PC-3 (cell line): Measurements from ENCODE around the gene TNFRSF9. TPM values are rescaled to one million over a fixed set of nuclear protein-coding genes. Genes with fewer than 3 reads are reported as not detected.

Experiments used
- ATAC-seq: fragments of 200-7000 bp; cut with Tn5 transposase; 2 replicates; pipeline ENCODE4 v1.9.1; 2020; ENCODE audit warnings: mild to moderate bottlenecking, moderate library complexity
- BruUV-seq: library from RNA; stranded (reverse); fragments of 400-500 nt; replicated peaks from 2 replicates; lab custom pipeline; 2021; lab: Mats Ljungman, UMichigan
- CTCF ChIA-PET: fragments of 300-600 bp; sonication (Branson Sonifier 250); formaldehyde crosslinking; loops from one replicate; lab custom pipeline; 2022; ENCODE audit warnings: antibody characterized with exemption; lab: Charles Lee
- POLR2A ChIA-PET: fragments of 300-600 bp; sonication (Branson Sonifier 250); formaldehyde crosslinking; loops from one replicate; lab custom pipeline; 2022; ENCODE audit warnings: antibody characterized with exemption; ENCODE audit not compliant: unreplicated experiment; lab: Charles Lee
- DNase-seq: peaks from one replicate; pipeline ENCODE4 v3.0.0-alpha.2; 2015
- H2AFZ ChIP-seq: fragments of 300-600 bp; sonication (generic); 2 replicates; pipeline ENCODE4 v1.6.0; 2016; ENCODE audit warnings: antibody characterized with exemption, low read length
- H3F3A ChIP-seq: fragments of 300-600 bp; sonication (generic); one replicate; pipeline ENCODE4 v1.6.0; 2017; ENCODE audit warnings: antibody characterized with exemption, low read length, control low read depth, mild to moderate bottlenecking; ENCODE audit not compliant: unreplicated experiment
- H3K27ac ChIP-seq: fragments of 300-600 bp; sonication (generic); 2 replicates; pipeline ENCODE4 v1.5.1; 2016; ENCODE audit warnings: mild to moderate bottlenecking, low read length
- H3K27me3 ChIP-seq: fragments of 300-600 bp; sonication (generic); 2 replicates; pipeline ENCODE4 v1.6.1; 2016; ENCODE audit warnings: low read length, mixed read lengths
- H3K36me3 ChIP-seq: fragments of 300-600 bp; sonication (generic); 2 replicates; pipeline ENCODE4 v1.6.1; 2016; ENCODE audit warnings: low read depth, mixed run types, low read length, mixed read lengths
- H3K4me1 ChIP-seq: fragments of 300-600 bp; sonication (generic); 2 replicates; pipeline ENCODE4 v1.5.1; 2016; ENCODE audit warnings: low read length; ENCODE audit not compliant: insufficient read depth
- H3K4me2 ChIP-seq: fragments of 300-600 bp; sonication (generic); 2 replicates; pipeline ENCODE4 v1.6.0; 2016; ENCODE audit warnings: low read length
- H3K4me3 ChIP-seq: fragments of 300-600 bp; sonication (generic); 2 replicates; pipeline ENCODE4 v1.5.1; 2016; ENCODE audit warnings: mild to moderate bottlenecking, low read length, mixed read lengths
- H3K79me2 ChIP-seq: fragments of 300-600 bp; sonication (generic); 2 replicates; pipeline ENCODE4 v1.6.1; 2017; ENCODE audit warnings: low read length, mixed read lengths
- H3K9ac ChIP-seq: fragments of 300-600 bp; sonication (generic); 2 replicates; pipeline ENCODE4 v1.6.0; 2016; ENCODE audit warnings: mild to moderate bottlenecking, low read length
- H3K9me2 ChIP-seq: fragments of 300-600 bp; sonication (generic); replicated peaks from 2 replicates; pipeline ENCODE4 v1.6.1; 2016; ENCODE audit warnings: mixed run types, low read length, mixed read lengths
- H3K9me3 ChIP-seq: fragments of 300-600 bp; sonication (generic); 2 replicates; pipeline ENCODE4 v1.6.1; 2016; ENCODE audit warnings: low read length, mixed read lengths
- H4K20me1 ChIP-seq: fragments of 300-600 bp; sonication (generic); 2 replicates; pipeline ENCODE4 v1.6.1; 2016; ENCODE audit warnings: low read length, mixed read lengths
- EZH2 ChIP-seq: fragments of 300-600 bp; sonication (generic); IDR thresholded peaks from one replicate; pipeline ENCODE4 v1.6.1; 2017; ENCODE audit warnings: antibody characterized with exemption, mild to moderate bottlenecking, low read length; ENCODE audit not compliant: unreplicated experiment
- EZH2phosphoT487 ChIP-seq: fragments of 300-600 bp; sonication (generic); IDR thresholded peaks from 2 replicates; pipeline ENCODE4 v1.6.1; 2018; ENCODE audit warnings: mild to moderate bottlenecking, antibody characterized with exemption, low read length, borderline replicate concordance
- intact Hi-C: fragments of 100-400 bp; cut with micrococcal nuclease; formaldehyde crosslinking; loops from 2 replicates; pipeline ENCODE4 v1.9.0; 2023
- total RNA-seq: library from RNA; depleted of rRNA; stranded (reverse); fragments of >200 nt; gene quantifications from 2 replicates; pipeline ENCODE4 v1.2.3, GENCODE V29; 2014
- TF ChIP-seq, protein P1 (sequence below): fragments of 300-600 bp; sonication (generic); conservative IDR thresholded peaks from 2 replicates; pipeline ENCODE4 v1.5.1; 2017; ENCODE audit warnings: antibody characterized with exemption, low read depth, mild to moderate bottlenecking, low read length

TNFRSF9 gene
- total RNA-seq, 1 experiment from 2014 or later, result 0.04 TPM

DNA sequence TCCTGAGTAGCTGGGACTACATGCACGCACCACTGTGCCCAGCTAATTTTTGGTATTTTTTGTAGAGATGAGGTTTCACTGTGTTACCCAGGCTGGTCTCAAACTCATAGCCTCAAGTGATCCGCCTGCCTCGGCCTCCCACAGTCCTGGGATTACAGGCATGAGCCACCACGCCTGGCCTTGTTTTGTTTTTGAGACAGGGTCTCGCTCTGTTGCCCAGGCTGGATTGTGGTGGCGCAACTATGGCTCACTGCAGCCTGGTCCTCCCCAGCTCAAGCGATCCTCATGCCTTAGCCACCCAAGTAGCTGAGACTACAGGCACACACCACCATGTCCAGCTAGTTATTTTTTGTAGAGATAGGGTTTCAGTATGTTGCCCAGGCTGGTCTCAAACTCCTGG lies 46.9 kb upstream of the TNFRSF9 start:
- H3F3A ChIP-seq, result no peaks in the 10 kb centered on the region
- peaks cover 5% of the 10 kb centered on the region; the same call in 1 of the 2 replicates for H3K79me2 ChIP-seq
- no TSS peak for BruUV-seq
- ChIA-PET CTCF (no interaction called here), POLR2A (no interaction called here)
- no peak overlapping the region for H3K4me3 ChIP-seq
- no peak for ATAC-seq
- TF ChIP-seq EZH2phosphoT487, result no peak
- TF ChIP-seq, protein P1, sequence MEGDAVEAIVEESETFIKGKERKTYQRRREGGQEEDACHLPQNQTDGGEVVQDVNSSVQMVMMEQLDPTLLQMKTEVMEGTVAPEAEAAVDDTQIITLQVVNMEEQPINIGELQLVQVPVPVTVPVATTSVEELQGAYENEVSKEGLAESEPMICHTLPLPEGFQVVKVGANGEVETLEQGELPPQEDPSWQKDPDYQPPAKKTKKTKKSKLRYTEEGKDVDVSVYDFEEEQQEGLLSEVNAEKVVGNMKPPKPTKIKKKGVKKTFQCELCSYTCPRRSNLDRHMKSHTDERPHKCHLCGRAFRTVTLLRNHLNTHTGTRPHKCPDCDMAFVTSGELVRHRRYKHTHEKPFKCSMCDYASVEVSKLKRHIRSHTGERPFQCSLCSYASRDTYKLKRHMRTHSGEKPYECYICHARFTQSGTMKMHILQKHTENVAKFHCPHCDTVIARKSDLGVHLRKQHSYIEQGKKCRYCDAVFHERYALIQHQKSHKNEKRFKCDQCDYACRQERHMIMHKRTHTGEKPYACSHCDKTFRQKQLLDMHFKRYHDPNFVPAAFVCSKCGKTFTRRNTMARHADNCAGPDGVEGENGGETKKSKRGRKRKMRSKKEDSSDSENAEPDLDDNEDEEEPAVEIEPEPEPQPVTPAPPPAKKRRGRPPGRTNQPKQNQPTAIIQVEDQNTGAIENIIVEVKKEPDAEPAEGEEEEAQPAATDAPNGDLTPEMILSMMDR, result no peak
- no peak overlapping the region for H3K4me2 ChIP-seq
- intact Hi-C loops, result no loop called here
- H2AFZ ChIP-seq, result no peak overlapping the region
- H3K27ac ChIP-seq, result no peak overlapping the region
- H3K4me1 ChIP-seq, result peaks cover 1% of the 10 kb centered on the region; the same call in 1 of the 2 replicates
- no peaks in the 10 kb centered on the region for H3K9me2 ChIP-seq
- peaks cover 49% of the 10 kb centered on the region for H3K36me3 ChIP-seq
- H4K20me1 ChIP-seq, result no peaks in the 10 kb centered on the region
- no peaks in the 10 kb centered on the region for H3K9me3 ChIP-seq
- no peaks in the 10 kb centered on the region for H3K27me3 ChIP-seq
- H3K9ac ChIP-seq, result no peak overlapping the region
- no peak for DNase-seq

GRCh38 chr1:7985851-7986612 lies 45.4 kb upstream of the TNFRSF9 start:
- ATAC-seq (no peak), DNase-seq (no peak)
- no peaks in the 10 kb centered on the region for H3K27me3 ChIP-seq
- H3K9ac ChIP-seq, result no peak overlapping the region
- no peaks in the 10 kb centered on the region for H3F3A ChIP-seq
- intact Hi-C loops, result no loop called here
- BruUV-seq, result no TSS peak
- peaks cover 3% of the 10 kb centered on the region; the same call in 1 of the 2 replicates for H3K4me1 ChIP-seq
- no peaks in the 10 kb centered on the region for H4K20me1 ChIP-seq
- no peaks in the 10 kb centered on the region for H3K9me2 ChIP-seq
- no peak overlapping the region for H2AFZ ChIP-seq
- CTCF ChIA-PET, result no interaction called here
- TF ChIP-seq EZH2phosphoT487 (no peak), EZH2 (no peak)
- TF ChIP-seq, protein P1, result no peak
- H3K9me3 ChIP-seq, result no peaks in the 10 kb centered on the region
- H3K36me3 ChIP-seq, result peaks cover 50% of the 10 kb centered on the region
- no peak overlapping the region for H3K27ac ChIP-seq
- H3K79me2 ChIP-seq, result peaks cover 7% of the 10 kb centered on the region; the same call in 1 of the 2 replicates
- H3K4me3 ChIP-seq, result no peak overlapping the region
- POLR2A ChIA-PET, result no interaction called here
- no peak overlapping the region for H3K4me2 ChIP-seq

DNA sequence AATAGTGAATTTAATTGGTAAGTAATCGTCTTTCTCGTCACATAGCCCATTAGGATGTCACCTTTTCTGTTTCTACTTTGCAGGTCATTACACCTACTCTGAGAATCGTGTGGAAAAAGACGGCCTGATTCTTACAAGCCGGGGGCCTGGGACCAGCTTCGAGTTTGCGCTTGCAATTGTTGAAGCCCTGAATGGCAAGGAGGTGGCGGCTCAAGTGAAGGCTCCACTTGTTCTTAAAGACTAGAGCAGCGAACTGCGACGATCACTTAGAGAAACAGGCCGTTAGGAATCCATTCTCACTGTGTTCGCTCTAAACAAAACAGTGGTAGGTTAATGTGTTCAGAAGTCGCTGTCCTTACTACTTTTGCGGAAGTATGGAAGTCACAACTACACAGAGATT lies 44.2 kb upstream of the TNFRSF9 start:
- intact Hi-C loops, result no loop called here
- Histone ChIP-seq H3K27ac (no peak overlapping the region), H4K20me1 (no peaks in the 10 kb centered on the region), H2AFZ (no peak overlapping the region), H3K79me2 (peaks cover 7% of the 10 kb centered on the region; the same call in 1 of the 2 replicates), H3K4me1 (peaks cover 3% of the 10 kb centered on the region; the same call in 1 of the 2 replicates), H3F3A (no peaks in the 10 kb centered on the region), H3K9me3 (no peaks in the 10 kb centered on the region), H3K27me3 (no peaks in the 10 kb centered on the region), H3K36me3 (peaks cover 46% of the 10 kb centered on the region), H3K9ac (no peak overlapping the region), H3K4me3 (no peak overlapping the region), H3K9me2 (no peaks in the 10 kb centered on the region), H3K4me2 (no peak overlapping the region)
- ChIA-PET CTCF (interaction anchor here (0.6 kb wide), 1 partner anchor 742 kb away, joined by 3 read pairs; no protein-coding TSS in a partner anchor), POLR2A (no interaction called here)
- ATAC-seq, result no peak
- TF ChIP-seq EZH2phosphoT487 (no peak), EZH2 (no peak)
- TF ChIP-seq, protein P1, result no peak
- DNase-seq, result no peak
- BruUV-seq, result no TSS peak
